Amniotic stem cell (primary cell): ENCODE measurements around the gene GGT5.
"Not testable (repeated sequence)": the region's sequence is repeated elsewhere in the genome, so short reads cannot be mapped to it uniquely, and the experiment has no call there.

Experiments used
- DNase-seq: peaks from one replicate; lab custom pipeline; 2025; lab: John Stamatoyannopoulos, UW

Gene GGT5

GRCh38 chr22:24245030-24245431 is at the start of gene GGT5:
TSS of gene GGT5 (minus strand) at chr22:24245082. CDS start at chr22:24244725, 357 bp downstream.
- DNase-seq = not testable (repeated sequence)

- not testable (repeated sequence) for DNase-seq
Observed at GRCh38 chr22:24292202-24292830, 47.4 kb upstream of the GGT5 start.

GRCh38 chr22:24291515-24292201 is 46.8 kb upstream of the GGT5 start:
- DNase-seq = no peak

- no peak for DNase-seq
Observed at GRCh38 chr22:24290459-24290858, 45.6 kb upstream of the GGT5 start.

GRCh38 chr22:24289741-24290163 is 44.9 kb upstream of the GGT5 start:
- no peak for DNase-seq

GRCh38 chr22:24289114-24289513 is 44.2 kb upstream of the GGT5 start:
- DNase-seq = no peak

GRCh38 chr22:24287801-24288200 is 42.9 kb upstream of the GGT5 start:
- DNase-seq = not testable (repeated sequence)

- not testable (repeated sequence) for DNase-seq
Observed at GRCh38 chr22:24287212-24287611, 42.3 kb upstream of the GGT5 start.

- DNase-seq = no peak
Observed at GRCh38 chr22:24285245-24285644, 40.4 kb upstream of the GGT5 start.

- DNase-seq = no peak
Observed at GRCh38 chr22:24284747-24285203, 39.9 kb upstream of the GGT5 start.

GRCh38 chr22:24282401-24282800 is 37.5 kb upstream of the GGT5 start:
- no peak for DNase-seq

GRCh38 chr22:24280363-24280762 is 35.5 kb upstream of the GGT5 start:
- not testable (repeated sequence) for DNase-seq

GRCh38 chr22:24274696-24275405 is 30.0 kb upstream of the GGT5 start:
- not testable (repeated sequence) for DNase-seq

- DNase-seq = not testable (repeated sequence)
Observed at GRCh38 chr22:24273906-24274305, 29.0 kb upstream of the GGT5 start.

- DNase-seq = not testable (repeated sequence)
Observed at GRCh38 chr22:24273031-24273430, 28.1 kb upstream of the GGT5 start.

- DNase-seq = no peak
Observed at GRCh38 chr22:24271386-24271854, 26.5 kb upstream of the GGT5 start.

GRCh38 chr22:24270556-24271385 is 25.9 kb upstream of the GGT5 start, which contains the start of gene SPECC1L:
TSS of gene SPECC1L (plus strand) at chr22:24270831. CDS start at chr22:24302232, 31,401 bp downstream.
- DNase-seq = peak; percentile 70

GRCh38 chr22:24266495-24266894 is 21.6 kb upstream of the GGT5 start:
- DNase-seq = not testable (repeated sequence)

- no peak for DNase-seq
Observed at GRCh38 chr22:24265734-24266133, 20.9 kb upstream of the GGT5 start.

- DNase-seq = not testable (repeated sequence)
Observed at GRCh38 chr22:24264329-24264896, 19.5 kb upstream of the GGT5 start.

GRCh38 chr22:24263479-24263878 is 18.6 kb upstream of the GGT5 start:
- DNase-seq = not testable (repeated sequence)
